ENCODE data around the gene CENPE.
"Not testable (repeated sequence)": the region's sequence is repeated elsewhere in the genome, so short reads cannot be mapped to it uniquely, and the experiment has no call there.

CENPE gene, protein sequence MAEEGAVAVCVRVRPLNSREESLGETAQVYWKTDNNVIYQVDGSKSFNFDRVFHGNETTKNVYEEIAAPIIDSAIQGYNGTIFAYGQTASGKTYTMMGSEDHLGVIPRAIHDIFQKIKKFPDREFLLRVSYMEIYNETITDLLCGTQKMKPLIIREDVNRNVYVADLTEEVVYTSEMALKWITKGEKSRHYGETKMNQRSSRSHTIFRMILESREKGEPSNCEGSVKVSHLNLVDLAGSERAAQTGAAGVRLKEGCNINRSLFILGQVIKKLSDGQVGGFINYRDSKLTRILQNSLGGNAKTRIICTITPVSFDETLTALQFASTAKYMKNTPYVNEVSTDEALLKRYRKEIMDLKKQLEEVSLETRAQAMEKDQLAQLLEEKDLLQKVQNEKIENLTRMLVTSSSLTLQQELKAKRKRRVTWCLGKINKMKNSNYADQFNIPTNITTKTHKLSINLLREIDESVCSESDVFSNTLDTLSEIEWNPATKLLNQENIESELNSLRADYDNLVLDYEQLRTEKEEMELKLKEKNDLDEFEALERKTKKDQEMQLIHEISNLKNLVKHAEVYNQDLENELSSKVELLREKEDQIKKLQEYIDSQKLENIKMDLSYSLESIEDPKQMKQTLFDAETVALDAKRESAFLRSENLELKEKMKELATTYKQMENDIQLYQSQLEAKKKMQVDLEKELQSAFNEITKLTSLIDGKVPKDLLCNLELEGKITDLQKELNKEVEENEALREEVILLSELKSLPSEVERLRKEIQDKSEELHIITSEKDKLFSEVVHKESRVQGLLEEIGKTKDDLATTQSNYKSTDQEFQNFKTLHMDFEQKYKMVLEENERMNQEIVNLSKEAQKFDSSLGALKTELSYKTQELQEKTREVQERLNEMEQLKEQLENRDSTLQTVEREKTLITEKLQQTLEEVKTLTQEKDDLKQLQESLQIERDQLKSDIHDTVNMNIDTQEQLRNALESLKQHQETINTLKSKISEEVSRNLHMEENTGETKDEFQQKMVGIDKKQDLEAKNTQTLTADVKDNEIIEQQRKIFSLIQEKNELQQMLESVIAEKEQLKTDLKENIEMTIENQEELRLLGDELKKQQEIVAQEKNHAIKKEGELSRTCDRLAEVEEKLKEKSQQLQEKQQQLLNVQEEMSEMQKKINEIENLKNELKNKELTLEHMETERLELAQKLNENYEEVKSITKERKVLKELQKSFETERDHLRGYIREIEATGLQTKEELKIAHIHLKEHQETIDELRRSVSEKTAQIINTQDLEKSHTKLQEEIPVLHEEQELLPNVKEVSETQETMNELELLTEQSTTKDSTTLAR (N-terminal part only)

DNA sequence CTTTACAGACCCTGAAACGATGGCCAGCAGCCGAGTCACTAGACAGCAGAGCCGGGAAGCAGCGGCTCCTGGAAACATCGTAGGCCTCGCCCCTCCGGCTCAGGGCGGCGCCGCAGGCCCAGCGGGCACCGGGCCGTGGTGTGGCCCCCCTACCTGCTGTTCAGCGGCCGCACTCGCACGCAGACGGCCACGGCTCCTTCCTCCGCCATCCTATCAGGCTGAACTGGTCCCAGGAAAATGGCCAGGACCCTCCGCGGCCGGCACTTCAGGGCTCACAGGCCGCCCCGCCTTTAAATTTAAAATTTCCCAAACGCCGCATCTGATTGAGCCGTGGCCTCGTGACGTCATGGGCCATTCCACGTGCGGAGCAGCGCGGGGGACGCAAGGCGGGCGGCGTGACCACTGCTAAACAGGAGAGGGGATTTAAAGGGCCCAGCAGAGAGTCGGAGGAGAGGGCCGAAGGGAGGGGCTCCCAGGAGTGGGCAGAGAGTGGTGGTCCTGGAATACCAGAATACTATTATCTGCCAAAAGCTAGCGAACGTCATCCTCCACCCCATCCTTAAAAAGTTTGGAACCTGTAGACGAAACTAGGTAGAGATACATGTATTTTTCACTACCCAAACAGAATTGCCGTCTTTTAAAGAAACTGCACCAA lies at the start of gene CENPE:
Gene CENPE, minus strand, starts transcription at position 233 of the 655 bp plus-strand sequence. Its CDS starts 24 bp downstream, at position 209.
- peak; percentile 85 for DNase-seq (ENCODE audit: low spot score)
- TF ChIP-seq, protein P1, sequence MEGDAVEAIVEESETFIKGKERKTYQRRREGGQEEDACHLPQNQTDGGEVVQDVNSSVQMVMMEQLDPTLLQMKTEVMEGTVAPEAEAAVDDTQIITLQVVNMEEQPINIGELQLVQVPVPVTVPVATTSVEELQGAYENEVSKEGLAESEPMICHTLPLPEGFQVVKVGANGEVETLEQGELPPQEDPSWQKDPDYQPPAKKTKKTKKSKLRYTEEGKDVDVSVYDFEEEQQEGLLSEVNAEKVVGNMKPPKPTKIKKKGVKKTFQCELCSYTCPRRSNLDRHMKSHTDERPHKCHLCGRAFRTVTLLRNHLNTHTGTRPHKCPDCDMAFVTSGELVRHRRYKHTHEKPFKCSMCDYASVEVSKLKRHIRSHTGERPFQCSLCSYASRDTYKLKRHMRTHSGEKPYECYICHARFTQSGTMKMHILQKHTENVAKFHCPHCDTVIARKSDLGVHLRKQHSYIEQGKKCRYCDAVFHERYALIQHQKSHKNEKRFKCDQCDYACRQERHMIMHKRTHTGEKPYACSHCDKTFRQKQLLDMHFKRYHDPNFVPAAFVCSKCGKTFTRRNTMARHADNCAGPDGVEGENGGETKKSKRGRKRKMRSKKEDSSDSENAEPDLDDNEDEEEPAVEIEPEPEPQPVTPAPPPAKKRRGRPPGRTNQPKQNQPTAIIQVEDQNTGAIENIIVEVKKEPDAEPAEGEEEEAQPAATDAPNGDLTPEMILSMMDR (IDR thresholded peaks at IDR 0.05; ENCODE audit: extremely low read depth, missing control alignments): no peak

DNA sequence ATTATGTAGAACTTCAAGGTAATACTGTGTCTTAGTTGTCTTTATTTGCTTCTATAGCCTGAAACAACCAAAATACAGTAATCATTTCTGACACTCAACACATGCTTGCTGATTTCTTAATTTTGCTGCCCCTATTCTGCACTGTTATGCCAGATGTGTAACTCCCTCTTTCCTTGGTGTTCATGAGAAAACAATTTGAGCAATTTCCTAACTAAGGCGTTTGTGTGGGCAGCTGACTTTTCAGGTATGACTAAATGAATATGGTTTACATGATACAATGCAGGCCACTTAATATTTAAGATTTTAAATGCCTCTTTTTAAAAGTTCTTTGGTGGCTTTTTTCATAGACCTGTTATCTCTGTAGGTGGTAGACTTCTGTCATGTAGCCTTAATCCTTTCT lies 46.1 kb upstream of the CENPE start:
- DNase-seq (ENCODE audit: low spot score): no peak
- TF ChIP-seq, protein P1 (IDR thresholded peaks at IDR 0.05; ENCODE audit: extremely low read depth, missing control alignments): no peak

DNA sequence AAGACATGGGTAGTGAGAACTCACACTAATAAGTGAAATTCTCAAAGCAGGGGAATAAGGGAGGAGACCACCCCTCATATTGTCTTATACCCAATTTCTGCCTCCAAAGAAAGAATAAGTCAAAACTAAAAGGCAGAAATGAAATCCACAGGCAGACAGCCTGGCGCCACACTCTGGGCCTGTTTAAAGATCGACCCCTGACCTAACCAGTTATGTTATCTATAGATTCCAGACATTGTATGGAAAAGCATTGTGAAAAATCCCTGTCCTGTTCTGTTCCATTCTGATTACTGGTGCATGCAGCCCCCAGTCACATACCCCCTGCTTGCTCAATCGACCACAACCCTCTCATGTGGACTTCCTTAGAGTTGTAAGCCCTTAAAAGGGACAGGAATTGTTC lies 32.8 kb upstream of the CENPE start:
- not testable (repeated sequence) for DNase-seq (ENCODE audit: low spot score)

DNA sequence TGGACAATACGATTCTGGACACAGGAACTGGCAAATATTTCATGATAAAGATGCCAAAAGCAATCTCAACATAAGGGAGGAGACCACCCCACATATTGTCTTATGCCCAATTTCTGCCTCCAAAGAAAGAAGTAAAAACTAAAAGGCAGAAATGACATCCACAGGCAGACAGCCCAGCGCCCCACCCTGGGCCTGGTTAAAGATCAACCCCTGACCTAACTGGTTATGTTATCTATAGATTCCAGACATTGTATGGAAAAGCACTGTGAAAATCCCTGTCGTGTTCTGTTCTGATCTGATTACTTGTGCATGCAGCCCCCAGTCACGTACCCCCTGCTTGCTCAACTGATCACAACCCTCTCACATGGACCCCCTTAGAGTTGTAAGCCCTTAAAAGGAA lies 25.4 kb upstream of the CENPE start:
- DNase-seq (ENCODE audit: low spot score): not testable (repeated sequence)

DNA sequence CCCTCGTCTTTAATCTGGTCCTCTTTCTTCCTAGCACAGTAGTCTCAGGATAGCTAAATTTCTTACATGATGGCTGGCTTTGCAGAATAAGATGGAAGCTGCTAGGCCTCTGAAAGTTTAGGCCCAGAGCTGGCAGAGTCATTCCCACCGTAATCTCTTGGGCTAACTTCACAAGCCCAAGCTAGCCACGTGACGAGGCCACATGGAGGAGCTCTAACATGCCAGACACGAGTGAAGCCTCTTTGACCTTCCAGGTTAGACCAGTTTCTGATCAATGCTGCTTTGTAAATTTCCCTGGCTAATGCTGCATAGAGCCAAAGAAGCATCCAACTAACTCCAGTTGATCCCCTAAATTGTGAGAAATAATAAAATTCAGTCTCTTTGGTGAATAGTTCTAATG lies 9.5 kb upstream of the CENPE start:
- no peak for DNase-seq (ENCODE audit: low spot score)
- TF ChIP-seq, protein P1 (IDR thresholded peaks at IDR 0.05; ENCODE audit: extremely low read depth, missing control alignments): no peak

DNA sequence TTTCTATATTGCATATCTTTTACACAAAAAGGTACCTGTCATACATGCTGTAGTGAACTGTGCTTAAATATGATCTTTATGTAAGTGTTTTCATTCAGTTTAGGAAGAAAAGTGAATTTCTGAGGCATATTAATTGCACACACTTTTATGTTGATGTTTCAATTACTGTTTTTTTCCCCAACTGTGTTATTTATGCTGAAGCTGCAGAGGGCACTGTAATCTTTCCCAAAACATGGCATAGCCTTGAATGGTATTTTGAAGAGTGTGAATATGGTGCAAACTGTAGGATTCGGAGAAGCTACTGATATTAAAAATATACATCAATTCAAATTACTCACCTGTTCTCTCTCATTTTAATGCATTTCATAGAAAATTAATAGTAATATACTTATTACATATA lies 6.0 kb upstream of the CENPE start:
- no peak for DNase-seq (ENCODE audit: low spot score)
- TF ChIP-seq, protein P1 (IDR thresholded peaks at IDR 0.05; ENCODE audit: extremely low read depth, missing control alignments): no peak

DNA sequence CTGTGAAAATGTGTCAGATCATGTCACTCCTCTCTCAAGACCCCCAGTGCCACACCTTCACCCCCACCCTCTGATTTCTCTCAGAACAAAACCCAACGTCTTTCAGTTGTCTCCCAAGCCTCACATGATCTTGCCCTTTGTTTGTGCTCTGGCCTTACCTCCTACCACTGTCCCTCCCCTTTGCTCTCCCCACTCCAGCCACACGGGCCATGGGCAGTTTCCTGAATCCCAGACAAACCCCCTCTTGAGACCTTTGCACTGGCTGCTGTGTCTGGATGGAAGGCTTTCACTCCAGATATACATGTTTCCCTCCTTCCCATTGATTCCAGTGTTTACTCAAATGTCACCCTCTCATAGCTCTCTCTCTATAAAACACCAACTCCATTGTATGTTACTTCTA lies 3.6 kb upstream of the CENPE start:
- TF ChIP-seq, protein P1 (IDR thresholded peaks at IDR 0.05; ENCODE audit: extremely low read depth, missing control alignments): no peak
- no peak for DNase-seq (ENCODE audit: low spot score)
